SHP77 treated with DMSO at 0.1 percent for 48 hours (cell line): Measurements from ENCODE around the gene FBXW12.

Experiments used
- DNase-seq: peaks from one replicate; lab custom pipeline; 2025; lab: John Stamatoyannopoulos, UW

Gene FBXW12

GRCh38 chr3:48407542-48408099 lies 35.6 kb downstream of the FBXW12 start:
- no peak for DNase-seq

- DNase-seq, result no peak
These were observed 36.8 kb downstream of the FBXW12 start for GRCh38 chr3:48408823-48409281.

GRCh38 chr3:48409291-48410201 lies 37.5 kb downstream of the FBXW12 start:
- no peak for DNase-seq

- DNase-seq, result no peak
These were observed 38.4 kb downstream of the FBXW12 start for GRCh38 chr3:48410205-48411040.

DNA sequence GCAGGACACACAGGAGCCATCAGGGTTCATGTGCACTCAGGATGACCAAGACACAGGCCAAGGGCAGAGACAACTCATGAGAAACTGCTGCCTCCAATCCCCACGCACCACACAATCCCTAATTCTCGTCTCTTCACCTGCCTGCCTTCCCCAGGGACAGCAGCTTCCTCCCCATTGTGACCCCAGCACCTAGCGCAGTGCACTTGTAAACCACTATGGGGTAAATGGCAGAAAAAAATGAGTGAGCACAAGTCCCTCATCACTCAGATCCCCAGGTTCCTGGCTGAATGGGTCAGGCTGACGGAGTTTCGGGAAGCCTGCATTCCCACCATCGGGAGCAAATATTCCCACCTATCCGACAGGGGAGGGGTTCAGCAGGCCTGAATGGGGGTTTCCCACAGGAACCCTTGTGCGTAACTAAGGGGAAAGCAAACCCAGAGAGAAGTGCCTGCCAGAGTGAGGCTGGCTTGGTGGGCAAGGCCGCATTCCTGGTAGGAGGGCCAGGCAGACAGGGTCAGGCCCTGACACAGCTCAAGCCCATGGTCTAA lies 39.1 kb downstream of the FBXW12 start:
- no peak for DNase-seq

GRCh38 chr3:48411606-48412374 lies 39.8 kb downstream of the FBXW12 start:
- no peak for DNase-seq

GRCh38 chr3:48412375-48413001 lies 40.5 kb downstream of the FBXW12 start:
- no peak for DNase-seq

GRCh38 chr3:48413086-48413485 lies 41.1 kb downstream of the FBXW12 start:
- DNase-seq, result no peak

DNA sequence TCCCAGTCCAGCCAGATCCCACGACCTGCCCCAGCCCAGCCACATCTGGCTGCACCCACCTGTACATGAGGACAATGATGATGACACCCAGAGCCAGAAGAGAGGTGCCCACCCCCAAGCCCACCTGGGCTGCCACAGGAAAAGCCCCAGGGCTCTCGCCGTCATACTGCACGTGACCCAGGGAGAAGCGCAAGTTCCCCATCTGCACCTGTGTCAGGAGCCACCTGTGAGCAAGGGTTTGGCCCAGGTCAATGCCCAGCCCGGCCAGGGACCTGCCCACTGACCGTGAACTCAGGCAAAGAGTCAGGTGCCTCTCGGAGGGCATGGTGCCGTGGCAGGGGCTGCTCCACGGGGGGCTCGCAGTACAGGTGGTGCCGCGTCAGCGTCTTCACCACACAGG lies 41.6 kb downstream of the FBXW12 start:
- no peak for DNase-seq

DNA sequence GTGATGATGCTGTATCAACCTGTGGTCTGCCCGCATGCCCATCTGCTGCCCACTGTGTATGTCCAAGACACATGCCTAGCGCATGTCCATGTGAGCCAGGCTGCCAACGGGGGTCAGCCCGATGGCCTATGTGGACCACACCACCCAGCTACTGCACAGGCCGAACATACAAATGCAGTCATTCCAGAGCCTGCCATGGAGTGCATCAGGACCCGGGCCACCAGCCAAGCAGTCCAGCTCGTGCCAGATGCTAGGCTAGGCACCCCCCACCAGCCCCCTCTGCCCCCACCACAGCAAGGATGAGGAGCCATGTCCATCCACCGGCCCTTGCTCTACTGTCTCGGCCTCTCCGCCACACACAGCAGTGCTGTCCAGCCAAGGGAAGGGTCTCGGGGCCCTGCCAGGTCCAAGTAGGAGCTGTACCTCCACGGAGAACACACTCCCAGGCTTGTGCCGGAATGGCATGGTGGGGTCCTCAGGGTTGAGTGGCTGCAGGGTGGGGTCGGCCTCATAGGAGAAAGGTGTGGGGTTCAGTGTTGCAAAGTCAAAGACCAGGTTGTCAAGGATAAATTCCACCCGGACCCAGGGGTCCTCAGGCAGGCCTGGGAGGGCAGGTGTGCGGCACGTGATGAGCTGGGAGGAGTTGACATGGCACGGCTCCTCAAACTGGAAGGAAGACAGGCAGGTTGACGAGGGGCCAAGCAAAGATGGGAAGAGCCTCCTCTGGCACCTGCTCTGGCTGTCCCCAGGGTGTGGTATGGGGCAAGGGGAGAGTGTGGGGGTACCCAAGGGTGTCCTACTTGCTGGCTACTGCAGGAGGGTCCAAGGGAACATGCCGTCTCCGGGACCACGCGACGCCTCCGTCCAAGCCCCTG lies 42.6 kb downstream of the FBXW12 start:
- no peak for DNase-seq

DNA sequence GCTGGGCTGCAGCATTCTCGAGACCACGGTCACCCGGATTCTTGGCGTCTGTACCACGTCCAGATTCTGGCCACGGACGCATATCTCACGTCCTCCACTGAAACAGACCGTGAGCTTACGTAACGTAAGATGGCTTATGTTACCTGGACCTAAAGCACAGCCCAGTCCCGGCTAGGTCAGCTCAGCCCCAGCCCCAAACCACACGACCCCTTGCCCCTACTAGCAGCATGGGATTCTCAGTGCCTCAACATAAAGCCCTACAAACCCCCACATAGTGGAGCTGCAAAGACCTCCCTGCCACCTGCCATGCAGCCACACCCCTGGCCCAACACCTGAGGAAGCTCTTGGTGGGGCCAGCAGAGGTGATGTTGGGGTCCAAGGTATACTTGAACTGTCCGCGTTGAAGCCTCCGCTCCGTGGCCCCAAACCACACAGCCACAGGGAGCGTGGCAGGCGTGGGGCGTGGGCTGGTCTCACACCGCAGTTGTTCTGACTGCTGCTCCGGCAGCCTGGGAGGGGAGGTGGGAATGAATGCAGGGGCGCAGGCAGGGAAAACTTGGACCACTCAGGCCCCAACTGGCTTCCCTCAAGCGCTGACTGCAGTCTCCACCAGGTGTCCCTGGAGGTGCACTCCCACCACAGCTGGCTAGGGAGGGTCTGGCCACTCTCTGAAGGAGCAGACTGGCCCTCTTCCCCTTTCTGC lies 43.4 kb downstream of the FBXW12 start:
- no peak for DNase-seq

- DNase-seq, result no peak
These were observed 44.1 kb downstream of the FBXW12 start for GRCh38 chr3:48416091-48416505.

DNA sequence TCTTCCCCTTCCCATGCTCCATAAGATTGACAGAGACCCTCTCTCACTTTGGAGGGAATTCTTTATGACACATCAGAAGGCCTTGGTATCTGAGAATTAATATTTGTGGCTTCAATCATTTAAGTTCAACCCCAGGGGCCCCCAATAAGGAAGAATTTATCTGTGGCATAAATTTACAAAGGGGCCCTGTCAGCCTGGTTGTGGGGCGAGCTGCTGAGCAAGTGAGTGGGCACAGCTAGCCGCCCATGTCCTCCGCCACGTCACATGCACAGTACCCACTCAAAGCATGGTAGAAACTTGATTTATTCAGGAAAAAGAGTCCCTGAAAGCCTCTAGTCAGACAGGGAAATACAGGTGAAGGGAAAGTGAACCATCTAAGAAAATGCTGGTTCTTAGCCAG lies 44.5 kb downstream of the FBXW12 start:
- DNase-seq, result no peak

DNA sequence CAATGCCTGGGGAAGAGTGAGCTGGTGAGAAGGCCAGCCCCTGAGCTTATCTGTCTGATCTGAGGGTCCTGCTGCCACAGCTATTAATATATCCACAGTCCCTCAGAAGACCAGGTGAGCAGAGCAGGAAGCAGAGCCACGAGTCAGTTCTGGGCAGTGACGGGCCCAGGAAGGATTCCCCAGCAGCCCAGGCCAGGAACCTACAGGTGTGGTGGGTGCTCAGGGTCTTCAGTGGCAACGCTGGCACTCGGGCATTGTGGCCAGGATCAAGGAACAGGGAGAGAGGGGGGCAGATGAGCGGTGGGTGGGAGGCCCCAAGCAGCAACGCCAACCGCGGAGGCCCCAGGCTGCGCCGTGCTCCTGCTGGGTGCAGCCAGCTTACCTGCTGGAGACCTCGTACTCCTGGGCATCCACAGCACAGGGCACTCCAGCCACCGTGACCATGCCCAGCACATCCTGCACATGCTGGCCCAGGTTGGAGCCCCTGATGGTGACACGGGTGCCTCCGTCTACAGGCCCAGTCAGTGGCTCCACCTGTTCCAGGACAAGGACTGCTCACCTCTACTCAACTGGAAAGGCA lies 45.6 kb downstream of the FBXW12 start:
- DNase-seq, result no peak

DNA sequence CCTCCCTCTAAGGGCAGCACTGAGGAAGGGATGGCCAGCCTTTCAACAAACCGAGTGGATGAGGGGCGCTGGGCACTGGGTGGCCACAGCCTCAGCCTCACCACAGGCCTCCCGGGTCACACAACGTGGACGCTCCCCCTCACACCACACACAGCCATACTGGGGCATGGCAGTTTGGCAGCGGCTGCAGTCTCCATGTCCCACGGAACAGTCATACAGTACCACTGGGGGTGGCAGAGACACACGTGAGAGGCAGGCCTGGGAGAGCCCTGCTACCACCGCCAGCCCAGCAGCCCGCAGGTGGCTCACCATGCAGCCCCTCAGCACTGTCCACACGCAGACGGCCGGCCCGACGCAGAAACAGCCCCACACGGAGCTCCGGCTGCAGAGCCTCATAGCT lies 46.1 kb downstream of the FBXW12 start:
- DNase-seq, result no peak

- DNase-seq, result no peak
These were observed 46.6 kb downstream of the FBXW12 start for GRCh38 chr3:48418651-48419050.

DNA sequence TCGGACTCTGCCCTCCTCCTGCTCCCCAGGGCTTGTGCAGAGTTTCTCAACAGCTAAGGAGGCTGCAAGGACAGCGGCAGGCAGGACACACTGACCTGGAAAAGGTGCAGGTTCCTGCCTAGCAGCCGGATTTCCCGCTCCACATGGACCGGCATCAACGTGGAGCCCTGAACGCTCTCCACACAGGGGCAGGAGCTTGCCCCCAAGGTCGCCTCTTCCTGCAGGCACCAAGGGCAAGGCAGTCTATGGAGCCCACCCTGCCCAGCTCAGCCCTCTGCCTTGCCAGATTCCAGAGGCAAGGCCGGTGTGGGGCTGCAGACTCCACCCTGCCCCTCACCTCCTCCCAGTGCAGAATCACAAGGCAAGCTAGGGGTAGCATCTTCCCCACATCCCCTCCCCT lies 47.1 kb downstream of the FBXW12 start:
- no peak for DNase-seq

DNA sequence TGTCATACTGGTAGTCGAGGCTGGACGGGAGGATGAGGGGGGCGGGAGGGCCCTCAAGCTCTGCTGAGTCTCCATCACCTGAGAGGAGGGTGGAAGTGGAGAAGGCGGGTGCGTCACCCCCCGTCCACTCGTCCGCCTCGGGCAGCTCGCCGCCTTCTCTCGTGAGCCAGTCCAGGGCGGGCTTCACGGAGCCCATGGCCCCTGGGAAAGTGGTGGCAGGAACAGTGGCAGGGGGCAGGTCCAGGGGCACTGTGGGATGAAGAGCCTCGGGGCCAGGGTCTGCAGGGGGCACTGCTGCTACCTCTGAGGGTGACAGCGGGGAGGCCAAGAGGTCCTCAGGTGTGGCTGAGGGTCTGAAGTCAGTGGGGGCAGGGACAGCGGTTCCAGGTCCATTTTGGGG lies 47.6 kb downstream of the FBXW12 start:
- no peak for DNase-seq

DNA sequence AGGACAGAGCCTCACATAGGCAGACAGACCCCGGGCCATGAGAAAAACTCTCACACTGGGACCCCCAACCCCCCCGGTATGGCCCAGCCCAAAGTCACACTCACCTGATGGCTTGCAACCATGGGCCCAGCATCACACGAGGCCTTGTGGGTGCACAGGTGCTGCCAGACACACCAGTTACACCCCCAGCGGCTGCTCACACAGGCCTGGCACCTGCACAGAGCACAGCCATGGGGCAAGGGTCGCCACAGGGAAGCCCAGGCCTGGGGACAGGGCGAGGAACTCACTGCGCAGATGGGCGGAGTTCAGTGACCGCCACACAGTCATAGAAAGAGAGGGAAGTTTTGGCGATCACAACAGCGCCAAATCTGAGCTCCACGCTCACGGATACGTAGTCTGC lies 48.5 kb downstream of the FBXW12 start:
- no peak for DNase-seq
